Brain pericyte (primary cell): ENCODE results near the gene DBT.
"Not testable (repeated sequence)": the region's sequence is repeated elsewhere in the genome, so short reads cannot be mapped to it uniquely, and the experiment has no call there.

ENCODE experiments used
- DNase-seq: peaks from one replicate; pipeline ENCODE4 v3.0.0-alpha.2; 2012; ENCODE audit warnings: low read depth, low spot score

Gene DBT

DNA sequence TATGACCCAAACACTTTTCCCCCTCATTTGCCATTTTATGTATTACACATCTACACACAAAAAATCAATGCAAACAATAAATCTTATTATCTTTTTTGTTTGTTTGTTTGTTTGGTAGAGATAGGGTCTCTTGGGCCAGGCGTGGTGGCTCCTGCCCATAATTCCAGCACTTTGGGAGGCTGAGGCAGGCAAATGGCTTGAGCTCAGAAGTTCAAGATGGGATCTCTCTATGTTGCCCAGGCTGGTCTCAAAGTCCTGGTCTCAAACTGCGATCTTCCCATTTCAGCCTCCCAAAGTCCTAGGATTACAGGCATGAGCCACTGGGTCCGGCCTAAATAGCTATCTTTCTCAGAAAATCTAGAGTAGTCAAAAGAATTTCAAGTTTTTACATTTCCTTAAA is 1.2 kb upstream of the DBT start:
- no peak for DNase-seq

DNA sequence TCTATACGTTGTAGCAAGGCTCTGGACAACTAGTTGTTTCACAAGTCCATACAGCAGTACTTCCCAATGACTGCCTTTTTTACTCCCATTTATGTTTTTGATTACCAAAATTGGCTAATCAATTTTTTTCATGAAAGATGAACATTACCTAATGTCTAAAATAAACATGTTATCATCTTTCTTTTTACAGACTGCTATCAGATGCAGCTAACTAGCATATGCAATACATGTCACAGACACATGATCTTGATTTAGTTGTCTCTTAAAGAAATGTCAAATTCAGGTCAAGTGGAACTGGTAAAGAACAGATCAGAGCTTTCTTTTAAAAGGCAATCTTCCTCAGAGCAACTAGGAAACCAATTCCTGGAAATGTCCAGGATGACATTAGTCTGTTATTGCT is 630 bp upstream of the DBT start:
- DNase-seq: no peak

DNA sequence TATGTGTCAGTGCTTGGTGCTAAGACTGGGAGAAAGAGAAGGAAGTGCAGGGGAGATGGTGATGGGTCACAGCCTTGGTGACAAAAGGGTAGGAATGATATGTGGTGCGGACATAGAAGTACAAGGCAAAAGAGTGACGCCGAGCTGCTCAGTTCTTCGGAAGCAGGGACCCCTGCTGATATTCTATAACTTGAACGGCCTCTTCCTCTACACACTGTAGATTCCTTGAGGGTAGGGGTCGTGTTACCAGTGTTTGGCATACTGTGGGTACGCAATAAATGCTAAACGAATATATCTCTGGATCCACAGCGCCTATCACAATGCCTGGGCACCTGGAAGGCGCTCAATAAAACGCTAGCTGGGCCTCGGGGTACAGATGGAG is 488 bp downstream of the DBT start:
- DNase-seq: no peak

DNA sequence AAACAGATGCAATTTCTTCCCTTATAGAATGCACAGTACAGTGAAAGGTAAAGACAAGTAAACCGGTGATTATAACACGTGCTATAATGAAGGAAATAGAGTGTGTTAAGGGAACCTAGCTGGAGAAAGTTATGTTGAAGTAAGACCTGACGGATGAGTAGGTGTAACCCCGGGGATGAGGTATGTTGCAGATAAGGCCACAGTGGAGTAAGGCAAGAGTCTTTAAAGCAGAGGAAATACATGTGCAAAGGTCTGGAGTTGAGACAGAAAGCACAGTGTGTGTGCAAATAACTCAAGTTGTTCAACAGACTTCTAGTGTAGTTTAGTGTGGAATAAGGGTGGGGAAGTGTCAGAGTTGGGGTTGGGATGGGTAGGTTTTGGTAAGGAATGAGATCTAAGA is 2.9 kb downstream of the DBT start:
- no peak for DNase-seq

DNA sequence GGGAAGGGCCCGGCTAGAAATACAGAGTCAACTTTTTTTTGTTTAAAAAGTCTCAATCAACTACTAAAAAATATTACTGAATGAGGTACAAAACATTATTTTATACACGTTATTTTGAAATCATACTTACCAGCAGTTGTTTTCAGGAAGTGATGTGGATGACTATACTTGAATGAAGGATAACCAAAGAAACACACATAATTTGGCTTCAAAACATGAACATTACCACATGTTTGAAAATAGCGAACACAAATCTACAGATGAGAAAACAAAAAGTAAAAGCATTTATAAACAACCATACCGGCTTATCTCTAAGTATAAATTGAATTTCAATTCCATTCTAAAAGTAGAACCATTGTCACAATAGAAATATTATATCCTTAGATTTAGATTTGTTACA is 9.0 kb downstream of the DBT start:
- DNase-seq: no peak

DNA sequence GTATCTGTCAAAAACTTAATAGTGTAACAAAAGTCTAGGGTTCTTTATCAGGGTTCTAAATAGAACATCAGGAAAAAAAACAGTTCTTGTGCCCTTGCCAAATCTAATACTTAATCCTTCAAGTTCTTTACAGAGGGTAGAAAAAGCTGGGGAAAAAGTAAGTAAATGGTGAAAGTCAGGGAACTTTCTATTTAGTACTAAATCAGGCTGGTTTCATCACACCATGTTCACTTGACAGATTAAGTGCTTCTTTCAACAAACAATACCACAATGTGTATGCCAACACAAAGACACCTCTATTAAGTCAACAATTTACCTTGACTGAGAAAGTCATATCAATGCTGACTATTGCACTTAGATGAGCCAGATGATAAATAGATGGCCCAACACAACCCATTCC is 9.7 kb downstream of the DBT start:
- no peak for DNase-seq

DNA sequence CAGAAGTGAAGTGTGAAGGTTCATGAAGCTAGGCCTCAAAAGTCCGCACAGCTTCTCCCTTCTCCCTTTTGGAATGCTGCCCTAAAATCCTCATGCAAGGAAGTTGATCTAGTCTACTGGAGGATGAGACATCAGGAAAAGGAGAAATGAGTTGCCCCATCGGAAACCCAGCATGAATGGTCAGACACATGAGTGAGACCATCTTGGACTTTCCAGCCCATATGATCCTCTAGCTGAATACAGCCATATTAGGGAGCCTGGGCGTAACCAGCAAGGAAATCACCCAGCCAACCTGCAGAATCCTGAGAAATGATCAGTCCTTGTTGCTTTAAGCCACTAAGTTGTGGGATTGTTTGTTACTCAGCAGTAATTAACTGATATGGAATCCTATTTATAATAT is 12.5 kb downstream of the DBT start:
- DNase-seq: no peak

DNA sequence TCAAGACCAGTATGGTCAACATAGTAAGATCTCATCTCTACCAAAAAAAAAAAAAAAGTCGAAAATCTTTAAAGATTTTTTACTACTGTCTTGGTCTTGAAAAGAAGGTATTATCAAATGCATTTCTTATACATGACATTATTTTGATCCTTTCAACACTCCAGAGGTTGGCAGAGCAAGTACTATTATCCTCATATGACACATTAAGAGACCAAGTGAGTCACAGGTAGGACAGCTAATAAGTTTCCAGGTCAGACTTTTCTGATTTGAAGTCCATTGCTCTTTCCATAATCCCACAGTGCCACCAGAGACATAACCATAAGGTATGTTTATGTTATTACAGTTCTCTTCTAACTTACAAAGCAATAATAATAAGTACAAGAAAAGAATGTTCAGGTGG is 15.2 kb downstream of the DBT start:
- DNase-seq: no peak

DNA sequence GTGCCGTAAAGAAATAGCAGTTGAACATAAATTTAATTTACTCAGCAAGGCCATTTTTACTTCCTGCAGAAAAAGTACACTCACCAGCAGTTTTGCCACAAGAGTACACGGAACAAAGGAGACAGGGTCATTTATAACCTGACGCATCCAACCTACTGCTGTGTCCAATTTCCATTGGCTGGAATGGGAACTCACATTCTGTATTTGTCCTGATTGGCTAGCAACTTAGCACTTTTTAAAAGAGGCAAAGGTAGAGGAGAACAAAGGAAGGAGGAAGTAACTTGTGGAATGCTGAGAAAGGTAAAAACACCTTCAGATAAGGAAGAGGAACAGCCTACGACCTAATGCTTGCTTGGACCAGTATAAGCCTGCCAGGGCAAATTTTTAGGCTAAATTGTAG is 16.1 kb downstream of the DBT start:
- DNase-seq: not testable (repeated sequence)

DNA sequence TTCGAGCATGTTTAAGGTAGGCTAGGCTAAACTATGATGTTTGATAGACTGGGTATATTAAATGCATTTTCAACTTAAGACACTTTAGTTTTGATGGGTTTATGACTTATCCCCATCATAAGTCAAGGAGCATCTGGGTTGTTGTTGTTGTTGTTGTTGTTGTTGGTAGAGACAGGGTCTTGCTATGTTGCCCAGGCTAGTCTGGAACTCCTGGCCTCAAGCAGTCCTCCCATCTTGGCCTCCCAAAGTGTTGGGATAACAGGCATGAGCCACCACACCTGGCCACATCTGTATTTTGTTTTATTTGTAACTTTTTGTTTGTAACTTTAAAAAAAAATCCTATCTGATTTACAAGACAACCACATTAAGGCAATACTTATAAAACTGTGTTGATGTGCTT is 17.5 kb downstream of the DBT start:
- DNase-seq: no peak

DNA sequence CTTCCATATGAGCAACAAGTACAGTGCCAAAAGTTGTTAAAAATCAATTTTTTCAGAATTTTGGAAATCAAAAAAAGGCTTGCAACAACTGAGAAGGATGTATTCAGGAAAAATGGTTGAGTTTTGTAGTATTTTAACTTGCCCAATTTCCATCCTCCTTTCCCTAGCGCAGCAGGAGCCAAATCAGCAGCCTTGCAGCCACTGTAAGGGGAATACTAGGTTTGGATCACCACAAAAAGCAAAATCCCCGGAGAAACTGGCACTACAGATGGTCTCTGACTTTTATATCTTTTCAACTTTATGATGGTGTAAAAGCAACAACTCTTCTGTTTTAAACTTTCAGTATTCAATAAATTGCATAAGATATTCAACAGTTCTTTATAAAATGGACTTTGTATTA is 17.9 kb downstream of the DBT start:
- DNase-seq: no peak

DNA sequence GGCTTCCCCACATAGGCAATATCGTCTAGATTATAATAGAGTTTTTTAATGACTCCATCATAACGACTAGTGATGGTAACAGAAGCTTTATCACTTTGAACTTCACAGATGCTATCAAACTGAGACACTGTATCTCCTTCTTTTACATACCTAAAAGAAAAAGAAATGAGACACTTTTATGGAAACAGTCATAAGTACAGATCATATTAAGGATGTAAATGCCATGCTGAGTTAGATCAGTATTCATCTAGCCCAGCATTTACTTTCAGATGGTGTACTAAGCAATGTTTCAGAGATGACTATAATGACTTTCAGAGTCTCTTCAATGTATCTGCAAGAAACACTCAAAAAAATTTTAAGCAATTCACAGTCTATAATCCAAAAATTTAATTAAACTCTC is 18.9 kb downstream of the DBT start:
- no peak for DNase-seq

DNA sequence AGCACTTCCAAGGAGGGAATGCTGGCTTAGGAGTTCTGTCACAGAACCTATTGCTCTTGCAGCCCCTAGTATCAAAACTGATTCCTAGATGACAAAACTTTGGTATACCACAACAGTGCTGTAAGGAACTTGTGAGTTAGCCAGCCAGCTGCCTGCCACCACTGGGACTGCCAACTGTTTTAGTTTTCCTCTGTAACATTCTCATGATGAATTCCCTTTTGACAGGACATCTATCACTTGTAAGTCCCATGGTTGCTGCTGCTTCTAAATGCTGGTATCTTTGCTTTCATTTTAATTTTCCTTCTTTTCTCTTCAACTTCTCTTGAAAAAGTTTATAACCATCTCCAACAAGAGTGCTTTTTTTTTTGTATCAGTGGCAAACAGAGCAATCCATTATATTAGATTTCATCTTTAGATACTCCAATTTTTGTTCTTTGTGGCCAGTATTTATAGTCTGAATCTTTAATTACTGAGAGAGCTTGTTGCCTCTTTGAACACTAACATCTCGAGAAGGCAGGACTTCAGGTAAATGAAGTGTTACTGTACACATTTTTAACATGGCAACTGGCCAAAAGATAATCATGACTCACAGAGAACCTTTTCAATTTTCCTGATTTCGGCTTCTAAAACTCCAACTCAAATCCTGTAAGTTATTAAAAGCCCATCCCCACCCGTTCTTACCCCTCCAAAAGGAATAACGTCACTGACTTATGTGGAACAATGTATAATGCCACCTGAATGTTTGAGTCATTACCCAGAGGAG is 19.8 kb downstream of the DBT start:
- no peak for DNase-seq

DNA sequence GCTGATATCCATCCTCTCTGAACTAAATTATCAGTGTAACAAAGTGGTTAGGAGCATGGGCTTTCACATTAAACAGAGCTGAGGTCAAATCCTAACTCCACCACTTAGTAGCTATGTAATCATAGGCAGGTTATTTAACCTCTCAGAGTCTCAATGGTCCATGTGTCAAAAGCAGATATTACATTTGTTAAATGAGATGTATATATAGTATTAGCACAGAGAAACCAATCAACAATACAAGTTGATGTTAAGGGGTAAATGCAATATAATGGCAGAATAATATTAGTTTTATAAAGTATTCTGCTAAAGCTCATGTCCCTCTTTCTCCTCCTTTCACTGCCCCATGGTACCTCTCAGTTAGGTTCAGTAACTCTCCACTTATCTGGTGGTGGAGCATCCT is 27.2 kb downstream of the DBT start:
- no peak for DNase-seq

DNA sequence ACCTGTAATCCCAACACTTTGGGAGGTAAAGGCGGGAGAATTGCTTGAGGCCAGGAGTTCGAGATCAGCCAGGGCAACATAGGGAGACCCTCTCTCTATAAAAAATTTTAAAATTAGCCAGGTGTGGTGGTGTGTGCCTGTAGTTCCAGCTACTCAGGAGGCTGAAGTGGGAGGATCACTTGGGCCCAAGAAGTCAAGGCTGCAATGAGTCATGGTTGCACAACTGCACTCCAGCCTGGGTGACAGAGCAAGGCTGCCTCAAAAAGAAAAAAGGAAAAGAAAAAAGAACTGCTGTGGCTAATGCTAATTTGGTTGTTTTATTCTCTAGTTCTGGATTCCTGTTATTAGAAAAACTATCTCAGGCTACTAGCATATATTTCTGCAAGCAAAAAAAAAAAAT is 29.8 kb downstream of the DBT start:
- no peak for DNase-seq

DNA sequence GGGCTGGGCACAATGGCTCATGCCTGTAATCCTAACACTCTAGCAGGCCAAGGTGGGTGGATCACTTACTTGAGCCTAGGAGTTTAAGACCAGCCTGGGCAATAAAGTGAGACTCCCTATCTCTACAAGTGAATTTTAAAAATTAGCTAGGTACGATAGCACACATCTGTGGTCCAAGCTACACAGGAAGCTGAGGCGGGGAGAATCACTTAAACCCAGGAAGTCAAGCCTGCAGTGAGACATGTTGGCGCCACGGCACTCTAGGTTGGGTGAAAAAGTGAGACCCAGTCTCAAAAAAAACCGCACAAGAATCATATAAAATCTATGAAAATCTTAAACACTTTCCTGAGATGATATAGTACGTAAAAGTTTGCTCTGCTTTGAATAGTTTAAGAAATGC is 30.2 kb downstream of the DBT start:
- no peak for DNase-seq

DNA sequence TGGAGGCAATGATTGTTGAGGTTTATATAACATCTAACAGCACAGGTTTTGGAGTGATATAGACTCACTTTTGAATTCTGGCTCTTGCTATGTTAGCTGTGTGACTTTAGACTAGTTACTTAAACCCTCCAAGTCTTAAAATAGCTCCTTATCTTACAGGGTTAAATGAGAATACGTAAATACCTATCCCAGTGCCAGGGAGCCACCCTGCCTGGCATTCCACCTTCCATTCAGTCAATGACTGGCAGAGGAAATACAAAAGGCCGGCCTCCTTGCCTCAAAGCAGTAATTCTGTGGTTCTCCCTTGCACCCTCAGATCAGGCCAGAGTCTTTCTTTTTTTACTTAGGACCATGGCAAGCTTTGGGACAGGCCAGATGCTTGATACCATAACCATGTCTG is 31.8 kb downstream of the DBT start:
- no peak for DNase-seq

DNA sequence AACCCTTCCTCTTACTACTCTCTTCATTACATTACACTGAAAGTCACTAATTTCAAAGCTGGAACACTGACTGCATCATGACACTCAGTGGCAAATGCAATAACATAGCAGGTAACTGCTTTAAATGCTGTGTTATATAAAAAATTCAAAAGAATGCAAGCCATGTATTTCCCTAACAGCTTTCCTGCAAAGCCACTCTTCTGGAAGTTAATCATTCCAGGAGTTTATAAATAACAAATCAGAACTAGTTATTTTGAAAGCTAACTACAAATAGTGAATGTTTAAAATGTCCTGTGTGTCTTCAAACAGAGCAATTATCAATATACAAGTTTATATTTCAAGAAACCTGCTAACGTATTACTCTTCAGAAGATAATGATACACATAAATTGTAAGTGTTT is 34.5 kb downstream of the DBT start:
- no peak for DNase-seq

DNA sequence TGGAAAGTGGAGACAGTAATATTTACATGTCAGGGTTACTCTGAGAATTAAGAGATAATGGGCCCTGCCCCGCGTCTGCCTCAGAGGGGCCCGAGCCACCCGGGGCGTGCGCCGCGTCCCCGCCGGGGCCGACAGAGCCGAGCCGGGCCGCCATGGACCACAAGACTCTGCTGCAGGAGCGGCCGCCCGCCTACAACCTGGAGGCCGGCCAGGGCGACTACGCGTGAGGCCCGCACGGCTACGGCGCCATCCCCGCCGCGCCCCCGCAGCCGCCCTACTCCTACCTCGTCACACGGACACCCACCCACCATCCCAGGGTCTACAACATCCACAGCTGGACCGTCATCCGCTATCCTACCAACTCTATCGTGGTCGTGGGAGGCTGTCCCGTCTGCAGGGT is 36.5 kb downstream of the DBT start:
- no peak for DNase-seq

DNA sequence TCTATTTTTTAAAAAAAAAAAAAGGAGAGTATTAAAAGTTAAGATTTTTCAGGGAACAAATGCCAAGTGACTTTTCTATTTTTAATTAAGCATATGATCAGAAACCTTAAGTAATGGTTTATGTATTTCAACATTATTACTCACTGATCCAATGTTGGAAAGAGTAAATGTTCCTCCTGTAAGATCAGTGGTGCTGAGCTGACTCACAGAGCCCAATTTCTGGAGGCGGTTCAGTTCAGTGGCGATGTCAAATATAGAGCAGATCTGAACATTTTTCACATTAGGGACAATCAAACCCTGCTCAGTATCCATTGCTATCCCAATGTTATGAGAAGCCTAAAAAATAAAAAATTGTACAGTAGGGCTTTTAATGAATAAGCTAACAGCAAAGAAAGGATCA is 43.3 kb downstream of the DBT start:
- no peak for DNase-seq

DNA sequence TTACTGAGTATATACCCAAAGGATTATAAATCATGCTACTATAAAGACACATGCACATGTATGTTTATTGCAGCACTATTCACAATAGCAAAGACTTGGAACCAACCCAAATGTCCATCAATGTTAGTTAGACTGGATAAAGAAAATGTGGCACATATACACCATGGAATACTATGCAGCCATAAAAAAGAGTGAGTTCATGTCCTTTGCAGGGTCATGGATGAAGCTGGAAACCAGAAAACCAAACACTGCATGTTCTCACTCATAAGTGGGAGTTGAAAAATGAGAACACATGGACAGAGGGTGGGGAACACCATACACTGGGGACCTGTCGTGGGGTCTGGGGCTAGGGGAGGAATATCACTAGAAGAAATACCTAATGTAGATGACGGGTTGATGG is 44.0 kb downstream of the DBT start:
- not testable (repeated sequence) for DNase-seq

DNA sequence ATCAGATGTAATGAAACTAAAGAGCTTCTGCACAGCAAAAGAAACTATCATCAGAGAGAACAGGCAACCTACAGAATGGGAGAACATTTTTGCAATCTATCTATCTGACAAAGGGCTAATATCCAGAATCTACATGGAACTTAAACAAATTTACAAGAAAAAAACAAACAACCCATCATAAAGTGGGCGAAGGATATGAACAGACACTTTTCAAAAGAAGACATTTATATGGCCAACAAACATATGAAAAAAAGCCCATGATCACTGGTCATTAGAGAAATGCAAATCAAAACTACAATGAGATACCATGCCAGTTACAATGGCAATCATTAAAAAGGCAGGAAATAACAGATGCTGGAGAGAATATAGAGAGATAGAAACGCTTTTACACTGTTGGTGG is 44.5 kb downstream of the DBT start:
- not testable (repeated sequence) for DNase-seq

DNA sequence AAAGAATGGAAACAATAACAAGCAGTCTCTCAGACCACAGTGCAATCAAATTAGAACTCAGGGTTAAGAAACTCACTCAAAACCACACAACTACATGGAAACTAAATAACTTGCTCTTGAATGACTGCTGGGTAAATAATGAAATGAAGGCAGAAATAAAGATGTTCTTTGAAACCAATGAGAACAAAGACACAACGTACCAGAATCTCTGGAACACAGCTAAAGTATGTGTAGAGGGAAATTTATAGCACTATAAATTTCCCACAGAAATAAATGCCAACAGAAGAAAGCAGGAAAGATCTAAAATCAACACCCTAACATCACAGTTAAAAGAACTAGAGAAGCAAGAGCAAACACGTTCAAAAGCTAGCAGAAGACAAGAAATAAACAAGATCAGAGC is 46.9 kb downstream of the DBT start:
- DNase-seq: not testable (repeated sequence)

DNA sequence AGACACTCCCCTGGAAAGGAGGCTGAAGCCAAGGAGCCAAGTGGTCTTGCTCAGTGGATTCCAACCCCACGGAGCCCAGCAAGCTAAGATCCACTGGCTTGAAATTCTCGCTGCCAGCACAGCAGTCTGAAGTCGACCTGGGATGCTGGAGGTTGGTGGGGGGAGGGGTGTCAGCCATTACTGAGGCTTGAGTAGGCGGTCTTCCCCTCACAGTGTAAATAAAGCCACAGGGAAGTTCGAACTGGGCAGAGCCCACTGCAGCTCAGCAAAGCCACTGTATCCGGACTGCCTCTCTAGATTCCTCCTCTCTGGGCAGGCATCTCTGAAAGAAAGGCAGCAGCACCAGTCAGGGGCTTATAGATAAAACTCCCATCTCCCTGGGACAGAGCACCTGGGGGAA is 49.6 kb downstream of the DBT start:
- not testable (repeated sequence) for DNase-seq
